DND-41 (cell line): ENCODE data around the gene CCR1.
"Not testable (repeated sequence)": the region's sequence is repeated elsewhere in the genome, so short reads cannot be mapped to it uniquely, and the experiment has no call there.

Experiments used
- ATAC-seq: fragments of 200-7000 bp; cut with Tn5 transposase; 3 replicates; pipeline ENCODE4 v1.9.1; 2021; ENCODE audit warnings: low read depth; ENCODE audit not compliant: insufficient read depth
- DNase-seq: peaks from one replicate; pipeline ENCODE4 v3.0.0-alpha.2; 2020
- H2AFZ ChIP-seq: 2 replicates; pipeline ENCODE4 v1.6.0; 2012; ENCODE audit warnings: low read depth, low read length
- H3K27ac ChIP-seq: 2 replicates; pipeline ENCODE4 v1.5.1; 2012; ENCODE audit warnings: low read length, inconsistent platforms
- H3K27me3 ChIP-seq: fragments of 200-600 bp; sonication (generic); 2 replicates; pipeline ENCODE4 v1.6.0; 2012; ENCODE audit warnings: low read length, mild to moderate bottlenecking, inconsistent platforms; ENCODE audit not compliant: insufficient read depth, poor library complexity
- H3K36me3 ChIP-seq: 2 replicates; pipeline ENCODE4 v1.5.1; 2012; ENCODE audit warnings: low read length, inconsistent platforms; ENCODE audit not compliant: insufficient read depth
- H3K4me1 ChIP-seq: 2 replicates; pipeline ENCODE4 v1.5.1; 2012; ENCODE audit warnings: mild to moderate bottlenecking, low read length; ENCODE audit not compliant: insufficient read depth
- H3K4me2 ChIP-seq: 2 replicates; pipeline ENCODE4 v1.6.0; 2012; ENCODE audit warnings: mild to moderate bottlenecking, moderate library complexity, low read length, inconsistent platforms; ENCODE audit not compliant: insufficient read depth
- H3K4me3 ChIP-seq, 2 experiments: fragments of 200-600 bp in 1 of 2; shearing (Covaris generic) in 1 of 2; 2 replicates each; pipeline ENCODE4 v1.5.1; 2012 to 2016; ENCODE audit warnings: inconsistent platforms in 2 of 2, low read length in 2 of 2, mild to moderate bottlenecking in 2 of 2, low read depth in 1 of 2, moderate library complexity in 1 of 2
- H3K79me2 ChIP-seq: 2 replicates; pipeline ENCODE4 v1.6.0; 2012; ENCODE audit warnings: low read length, inconsistent platforms; ENCODE audit not compliant: insufficient read depth
- H3K9ac ChIP-seq: 2 replicates; pipeline ENCODE4 v1.6.0; 2012; ENCODE audit warnings: low read depth, mild to moderate bottlenecking, inconsistent platforms, low read length, moderate library complexity
- H3K9me3 ChIP-seq: 2 replicates; pipeline ENCODE4 v1.5.1; 2012; ENCODE audit warnings: low read length, moderate library complexity, mild to moderate bottlenecking, inconsistent platforms; ENCODE audit not compliant: insufficient read depth, severe bottlenecking
- H4K20me1 ChIP-seq: 2 replicates; pipeline ENCODE4 v1.6.0; 2012; ENCODE audit warnings: low read length; ENCODE audit not compliant: insufficient read depth
- CTCF ChIP-seq: IDR thresholded peaks from 2 replicates; pipeline ENCODE4 v1.5.1; 2012; ENCODE audit warnings: borderline replicate concordance, low read length, moderate library complexity, mild to moderate bottlenecking; ENCODE audit not compliant: poor library complexity, severe bottlenecking; ENCODE audit errors: extremely low read depth
- EZH2 ChIP-seq: IDR thresholded peaks from 3 replicates; pipeline ENCODE4 v1.6.1; 2012; ENCODE audit warnings: borderline replicate concordance, low read depth, mild to moderate bottlenecking, moderate library complexity, low read length, inconsistent platforms; ENCODE audit not compliant: severe bottlenecking

Gene CCR1

GRCh38 chr3:46209053-46209452, 940 bp upstream of the CCR1 start:
- 0 out of 2 replicates have a peak overlapping the region, but pooled peaks have one; percentile 1 for H3K27ac ChIP-seq
- TF ChIP-seq EZH2 = no peak
- no peak for TF ChIP-seq CTCF
- H4K20me1 ChIP-seq = no peaks in the 10 kb centered on the region
- no peaks in the 10 kb centered on the region for H3K27me3 ChIP-seq
- no peak for DNase-seq
- peaks cover 33% of the 10 kb centered on the region for H3K4me1 ChIP-seq
- H3K9ac ChIP-seq = no peak overlapping the region
- no peaks in the 10 kb centered on the region for H3K36me3 ChIP-seq
- no peak overlapping the region for H2AFZ ChIP-seq
- no peak for ATAC-seq
- no peak overlapping the region for H3K4me3 ChIP-seq
- H3K4me2 ChIP-seq = no peak overlapping the region
- H3K79me2 ChIP-seq = no peaks in the 10 kb centered on the region
- H3K9me3 ChIP-seq = no peaks in the 10 kb centered on the region

GRCh38 chr3:46207514-46207913, 599 bp downstream of the CCR1 start:
- not testable (repeated sequence) for H3K27me3 ChIP-seq, H3K4me2 ChIP-seq, H4K20me1 ChIP-seq, H3K4me3 ChIP-seq, H3K36me3 ChIP-seq, H2AFZ ChIP-seq, DNase-seq, H3K27ac ChIP-seq, H3K9me3 ChIP-seq, H3K79me2 ChIP-seq, H3K9ac ChIP-seq, ATAC-seq
- H3K4me1 ChIP-seq = peaks cover 17% of the 10 kb centered on the region

GRCh38 chr3:46206282-46207015, 1.7 kb downstream of the CCR1 start:
- Histone ChIP-seq H3K36me3 (no peaks in the 10 kb centered on the region), H3K9me3 (no peaks in the 10 kb centered on the region), H2AFZ (no peak overlapping the region), H3K27ac (no peak overlapping the region), H3K4me3 (no peak overlapping the region), H3K79me2 (no peaks in the 10 kb centered on the region), H3K4me1 (peaks cover 15% of the 10 kb centered on the region), H3K27me3 (no peaks in the 10 kb centered on the region), H4K20me1 (no peaks in the 10 kb centered on the region), H3K4me2 (no peak overlapping the region), H3K9ac (no peak overlapping the region)
- no peak for DNase-seq
- no peak for TF ChIP-seq EZH2
- TF ChIP-seq CTCF = no peak
- no peak for ATAC-seq

GRCh38 chr3:46205286-46205960, 2.7 kb downstream of the CCR1 start:
- H3K79me2 ChIP-seq = no peaks in the 10 kb centered on the region
- H2AFZ ChIP-seq = no peak overlapping the region
- peaks cover 15% of the 10 kb centered on the region for H3K4me1 ChIP-seq
- DNase-seq (no peak), ATAC-seq (no peak)
- H3K27ac ChIP-seq = no peak overlapping the region
- H3K4me2 ChIP-seq = no peak overlapping the region
- H3K4me3 ChIP-seq = no peak overlapping the region
- no peaks in the 10 kb centered on the region for H3K36me3 ChIP-seq
- H3K27me3 ChIP-seq = no peaks in the 10 kb centered on the region
- no peak for TF ChIP-seq CTCF
- TF ChIP-seq EZH2 = no peak
- H3K9ac ChIP-seq = no peak overlapping the region
- no peaks in the 10 kb centered on the region for H3K9me3 ChIP-seq
- no peaks in the 10 kb centered on the region for H4K20me1 ChIP-seq
